HCEC 1CT (cell line): ENCODE measurements around the gene GGT1.
"Not testable (repeated sequence)": the region's sequence is repeated elsewhere in the genome, so short reads cannot be mapped to it uniquely, and the experiment has no call there.

ENCODE experiments used
- DNase-seq: peaks from one replicate; pipeline ENCODE4 v3.0.0-alpha.2; 2017

GGT1 gene

DNA sequence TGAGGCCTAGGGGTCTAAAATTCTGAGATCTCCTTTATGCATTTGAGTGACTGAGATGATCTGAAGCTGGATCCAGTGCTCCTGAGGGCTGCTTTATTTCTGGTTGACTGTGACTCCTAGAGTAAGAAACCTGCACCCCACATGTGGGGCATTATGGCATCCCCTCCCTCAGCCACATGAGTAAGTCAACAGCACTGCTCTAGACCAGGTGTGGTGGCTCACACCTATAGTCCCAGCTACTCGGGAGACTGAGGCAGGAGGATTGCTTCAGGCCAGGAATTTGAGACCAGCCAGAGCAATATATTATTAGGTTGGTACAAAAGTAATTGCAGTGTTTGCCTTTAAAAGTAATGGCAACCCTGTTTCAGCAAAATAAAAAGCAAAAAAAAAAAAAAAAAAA is 39.3 kb downstream of the GGT1 start:
- DNase-seq, result not testable (repeated sequence)

DNA sequence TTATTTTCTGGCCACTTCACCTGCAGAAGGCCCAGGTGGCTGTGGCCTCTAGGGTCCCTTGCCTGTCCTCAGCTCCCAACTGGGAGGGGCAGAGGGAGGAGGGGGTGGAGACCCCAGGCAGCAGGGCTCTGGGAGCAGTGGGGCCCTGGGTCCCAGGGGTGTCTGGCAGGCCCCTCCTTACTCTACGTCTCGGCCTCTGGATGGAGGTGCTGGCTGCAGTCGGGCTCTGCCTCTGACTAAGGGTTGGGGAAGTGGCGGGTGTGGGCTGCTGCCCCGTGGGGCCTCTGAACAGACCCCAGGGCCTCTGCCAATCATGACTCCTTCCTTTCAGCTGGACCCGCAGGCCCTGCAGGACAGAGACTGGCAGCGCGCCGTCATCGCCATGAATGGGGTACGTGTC is 41.4 kb downstream of the GGT1 start:
- not testable (repeated sequence) for DNase-seq

DNA sequence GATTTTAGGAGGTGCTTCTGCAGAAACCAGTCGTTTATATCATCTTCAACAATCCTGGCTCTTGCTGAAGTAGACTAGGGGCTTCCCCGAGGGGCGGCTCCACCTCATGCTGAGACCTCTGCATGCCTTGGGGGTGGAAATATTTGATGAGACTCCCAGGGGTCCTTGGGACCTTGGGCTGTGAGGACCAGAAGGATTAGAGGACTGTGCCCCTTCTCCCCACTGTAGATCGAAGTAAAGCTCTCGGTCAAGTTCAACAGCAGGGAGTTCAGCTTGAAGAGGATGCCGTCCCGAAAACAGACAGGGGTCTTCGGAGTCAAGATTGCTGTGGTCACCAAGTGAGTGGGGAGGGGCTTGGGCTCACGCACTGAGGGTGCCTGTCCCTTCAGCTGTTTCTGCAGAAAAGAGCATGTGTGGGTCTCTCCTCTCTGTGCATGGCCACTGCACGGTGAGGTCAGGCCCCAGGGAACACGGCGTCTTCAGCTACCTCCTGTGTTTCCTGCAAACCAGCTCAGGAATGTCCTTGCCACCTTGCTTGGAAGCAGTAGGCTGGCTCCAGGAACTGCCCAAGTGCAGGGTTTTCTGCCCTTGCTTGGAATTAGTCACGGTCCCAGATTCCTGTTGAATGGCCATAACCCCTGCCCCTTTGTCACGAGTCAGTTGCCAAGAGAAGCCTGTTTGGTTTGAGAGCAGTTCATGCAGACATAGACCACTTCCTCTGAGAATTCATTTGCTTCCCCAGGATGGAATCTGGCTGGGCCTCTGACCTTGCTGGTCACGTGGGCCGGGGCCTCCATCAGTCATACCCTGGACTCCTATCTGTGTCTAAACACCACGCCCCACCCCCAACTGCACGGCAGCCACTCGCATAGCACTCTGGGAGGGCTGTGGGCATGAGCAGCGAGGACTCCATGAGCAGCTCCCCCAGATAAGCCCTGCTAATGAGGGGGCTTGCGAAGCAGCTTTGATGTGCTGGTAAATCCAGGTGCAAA is 42.7 kb downstream of the GGT1 start:
- not testable (repeated sequence) for DNase-seq

DNA sequence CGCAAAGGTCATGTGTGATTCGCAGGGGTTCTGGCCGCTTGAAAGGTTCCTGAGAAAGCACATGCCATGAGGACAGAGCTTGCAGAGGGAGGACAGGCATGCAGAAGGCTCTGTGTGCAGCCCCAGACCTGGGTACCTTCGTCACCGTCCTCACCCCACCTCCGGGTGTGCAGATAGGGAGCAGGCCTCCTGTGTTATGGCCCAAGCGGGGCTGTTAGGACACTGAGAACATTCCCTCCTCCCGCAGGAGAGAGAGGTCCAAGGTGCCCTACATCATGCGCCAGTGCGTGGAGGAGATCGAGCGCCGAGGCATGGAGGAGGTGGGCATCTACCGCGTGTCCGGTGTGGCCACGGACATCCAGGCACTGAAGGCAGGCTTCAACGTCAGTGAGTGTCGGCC is 43.8 kb downstream of the GGT1 start:
- DNase-seq, result not testable (repeated sequence)

DNA sequence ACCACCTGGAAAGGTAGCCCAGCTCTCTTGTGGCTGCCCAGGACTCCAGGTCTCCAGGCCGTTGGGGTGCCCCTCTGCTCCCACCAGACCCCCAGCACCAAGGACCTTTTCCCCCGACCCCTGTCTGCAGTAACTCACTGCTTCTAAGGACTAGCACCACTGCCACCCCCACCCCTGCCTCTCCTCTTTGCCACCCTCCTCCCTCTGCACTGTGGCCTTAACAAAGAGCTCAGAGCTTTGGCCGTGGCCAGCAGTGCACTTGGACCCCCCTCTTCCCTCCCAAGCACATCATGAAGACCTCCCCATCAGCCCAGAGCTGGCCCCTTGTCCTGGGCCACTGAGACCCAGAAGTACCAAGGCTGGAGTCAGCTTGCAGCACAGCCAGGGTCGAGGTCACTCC is 46.4 kb downstream of the GGT1 start:
- DNase-seq, result not testable (repeated sequence)

DNA sequence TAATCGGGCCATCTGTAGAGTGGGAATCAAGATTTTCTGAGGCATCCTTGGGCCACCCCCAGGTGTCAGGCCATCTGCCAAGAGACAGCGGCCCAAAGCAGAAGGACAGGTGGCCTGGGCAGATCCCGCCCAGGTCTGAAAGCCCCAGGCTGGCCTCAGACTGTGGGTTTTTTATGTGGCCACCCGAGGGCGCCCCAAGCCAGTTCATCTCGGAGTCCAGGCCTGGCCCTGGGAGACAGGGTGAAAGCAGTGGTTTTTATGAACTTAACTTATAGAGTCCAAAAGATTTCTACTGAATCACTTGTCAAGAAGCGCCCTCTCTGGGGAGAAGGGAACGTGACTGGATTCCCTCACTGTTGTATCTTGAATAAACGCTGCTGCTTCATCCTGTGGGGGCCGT is 47.9 kb downstream of the GGT1 start:
- DNase-seq, result not testable (repeated sequence)

DNA sequence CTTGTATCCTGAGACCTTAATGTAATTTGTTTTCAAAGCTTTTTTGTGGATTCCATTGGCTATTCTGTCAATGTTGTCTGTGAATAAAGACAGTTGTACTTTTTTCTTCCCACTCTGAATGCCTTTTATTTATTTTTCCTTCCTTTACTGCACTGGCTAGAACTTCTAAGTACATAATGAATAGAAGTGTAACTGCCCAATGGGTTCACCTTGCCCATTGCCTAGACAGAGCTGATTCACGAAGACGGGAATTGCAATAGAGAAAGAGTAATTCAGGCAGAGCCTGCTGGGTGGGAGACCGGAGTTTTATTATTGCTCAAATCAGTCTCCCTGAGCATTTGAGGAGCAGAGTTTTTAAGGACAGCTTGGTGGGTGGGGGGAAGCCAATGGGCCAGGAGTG is 62.4 kb downstream of the GGT1 start:
- DNase-seq, result not testable (repeated sequence)

DNA sequence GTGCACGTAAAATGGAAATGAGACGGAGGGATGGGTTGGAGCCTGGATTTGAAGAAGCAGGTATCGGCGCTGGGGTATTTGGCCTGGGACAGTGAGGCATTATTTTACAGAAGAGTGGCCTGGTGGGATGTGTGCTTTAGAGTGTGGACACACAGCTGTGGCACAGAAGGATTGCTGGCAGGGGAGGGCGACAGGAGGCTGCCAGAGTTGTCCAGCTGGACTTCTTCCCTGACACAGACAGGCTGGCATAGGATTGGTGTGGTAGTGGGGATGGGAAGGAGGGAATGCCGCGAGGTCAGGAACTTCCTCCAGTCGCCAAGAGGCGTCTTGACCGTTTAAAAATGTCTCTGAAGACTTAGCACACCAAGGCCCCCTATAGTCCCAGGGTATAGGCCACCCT is 64.9 kb downstream of the GGT1 start:
- not testable (repeated sequence) for DNase-seq

DNA sequence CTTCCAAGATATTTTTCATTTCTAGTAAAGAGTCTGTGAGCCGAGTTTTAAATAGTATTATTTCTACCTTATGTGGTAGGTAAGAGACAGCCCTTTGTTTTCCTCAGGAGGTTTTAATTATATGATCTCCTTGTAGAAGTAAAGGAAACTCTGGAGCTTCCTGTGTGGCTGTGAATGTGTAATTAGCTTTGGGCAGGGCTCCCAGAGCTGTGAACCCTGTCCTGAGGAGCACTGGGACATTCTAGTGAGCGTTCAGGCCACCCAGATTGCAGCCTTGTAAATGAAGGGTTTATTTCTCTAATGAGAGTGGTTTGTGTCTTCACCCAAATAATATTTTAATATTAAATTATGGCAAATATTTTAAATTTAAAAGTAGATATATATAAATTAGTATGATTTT is 69.5 kb downstream of the GGT1 start:
- not testable (repeated sequence) for DNase-seq
